ENCODE measurements around the gene CHST1. TPM values are rescaled to one million over a fixed set of nuclear protein-coding genes. Genes with fewer than 3 reads are reported as not detected.

Gene CHST1
- polyA plus RNA-seq, 1 experiment: 0.04 TPM

- H3K4me3 ChIP-seq (ENCODE audit: low read depth, low read length): no peak overlapping the region
- TF ChIP-seq, protein P1, sequence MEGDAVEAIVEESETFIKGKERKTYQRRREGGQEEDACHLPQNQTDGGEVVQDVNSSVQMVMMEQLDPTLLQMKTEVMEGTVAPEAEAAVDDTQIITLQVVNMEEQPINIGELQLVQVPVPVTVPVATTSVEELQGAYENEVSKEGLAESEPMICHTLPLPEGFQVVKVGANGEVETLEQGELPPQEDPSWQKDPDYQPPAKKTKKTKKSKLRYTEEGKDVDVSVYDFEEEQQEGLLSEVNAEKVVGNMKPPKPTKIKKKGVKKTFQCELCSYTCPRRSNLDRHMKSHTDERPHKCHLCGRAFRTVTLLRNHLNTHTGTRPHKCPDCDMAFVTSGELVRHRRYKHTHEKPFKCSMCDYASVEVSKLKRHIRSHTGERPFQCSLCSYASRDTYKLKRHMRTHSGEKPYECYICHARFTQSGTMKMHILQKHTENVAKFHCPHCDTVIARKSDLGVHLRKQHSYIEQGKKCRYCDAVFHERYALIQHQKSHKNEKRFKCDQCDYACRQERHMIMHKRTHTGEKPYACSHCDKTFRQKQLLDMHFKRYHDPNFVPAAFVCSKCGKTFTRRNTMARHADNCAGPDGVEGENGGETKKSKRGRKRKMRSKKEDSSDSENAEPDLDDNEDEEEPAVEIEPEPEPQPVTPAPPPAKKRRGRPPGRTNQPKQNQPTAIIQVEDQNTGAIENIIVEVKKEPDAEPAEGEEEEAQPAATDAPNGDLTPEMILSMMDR (IDR thresholded peaks at IDR 0.05; ENCODE audit: insufficient read depth, low read depth, low read length): no peak
- no peak for DNase-seq (ENCODE audit: low read depth)
- H3K27me3 ChIP-seq (ENCODE audit: control insufficient read depth, insufficient read depth, low read length): peaks cover 3% of the 10 kb centered on the region; the same call in 1 of the 2 replicates
- H3K36me3 ChIP-seq (ENCODE audit: control insufficient read depth, insufficient read depth, low read length): no peaks in the 10 kb centered on the region
- POLR2A ChIA-PET: no interaction called here
- CTCF ChIA-PET: interaction anchor here (1.2 kb wide), 1 partner anchor 24 kb away, joined by 3 read pairs; no protein-coding TSS in a partner anchor
These were observed 13.6 kb upstream of the CHST1 start for GRCh38 chr11:45678976-45679375.

GRCh38 chr11:45677770-45678512 lies 12.5 kb upstream of the CHST1 start:
- Histone ChIP-seq H3K36me3 (ENCODE audit: control insufficient read depth, insufficient read depth, low read length) (no peaks in the 10 kb centered on the region), H3K4me3 (ENCODE audit: low read depth, low read length) (no peak overlapping the region), H3K27me3 (ENCODE audit: control insufficient read depth, insufficient read depth, low read length) (no peaks in the 10 kb centered on the region; the same call in 1 of the 2 replicates)
- ChIA-PET CTCF (interaction anchor here (1.3 kb wide), 1 partner anchor 22 kb away, joined by 3 read pairs; no protein-coding TSS in a partner anchor), POLR2A (no interaction called here)
- DNase-seq (ENCODE audit: low read depth): no peak
- TF ChIP-seq, protein P1 (IDR thresholded peaks at IDR 0.05; ENCODE audit: insufficient read depth, low read depth, low read length): no peak

- ChIA-PET CTCF (no interaction called here), POLR2A (no interaction called here)
- no peak for DNase-seq (ENCODE audit: low read depth)
- Histone ChIP-seq H3K4me3 (ENCODE audit: low read depth, low read length) (no peak overlapping the region), H3K36me3 (ENCODE audit: control insufficient read depth, insufficient read depth, low read length) (no peaks in the 10 kb centered on the region), H3K27me3 (ENCODE audit: control insufficient read depth, insufficient read depth, low read length) (no peaks in the 10 kb centered on the region; the same call in 1 of the 2 replicates)
- TF ChIP-seq, protein P1 (IDR thresholded peaks at IDR 0.05; ENCODE audit: insufficient read depth, low read depth, low read length): no peak
These were observed 11.2 kb upstream of the CHST1 start for GRCh38 chr11:45676522-45677095.

- H3K4me3 ChIP-seq (ENCODE audit: low read depth, low read length): no peak overlapping the region
- no peak for DNase-seq (ENCODE audit: low read depth)
- POLR2A ChIA-PET: no interaction called here
- no peaks in the 10 kb centered on the region; the same call in none of the 2 replicates for H3K27me3 ChIP-seq (ENCODE audit: control insufficient read depth, insufficient read depth, low read length)
- H3K36me3 ChIP-seq (ENCODE audit: control insufficient read depth, insufficient read depth, low read length): no peaks in the 10 kb centered on the region
- TF ChIP-seq, protein P1 (IDR thresholded peaks at IDR 0.05; ENCODE audit: insufficient read depth, low read depth, low read length): no peak
- CTCF ChIA-PET: no interaction called here
These were observed 10.2 kb upstream of the CHST1 start for GRCh38 chr11:45675646-45676045.

- Histone ChIP-seq H3K4me3 (ENCODE audit: low read depth, low read length) (no peak overlapping the region), H3K27me3 (ENCODE audit: control insufficient read depth, insufficient read depth, low read length) (no peaks in the 10 kb centered on the region; the same call in none of the 2 replicates), H3K36me3 (ENCODE audit: control insufficient read depth, insufficient read depth, low read length) (no peaks in the 10 kb centered on the region)
- TF ChIP-seq, protein P1 (IDR thresholded peaks at IDR 0.05; ENCODE audit: insufficient read depth, low read depth, low read length): no peak
- CTCF ChIA-PET: interaction anchor here (1.0 kb wide), 1 partner anchor 17 kb away, joined by 3 read pairs; no protein-coding TSS in a partner anchor
- POLR2A ChIA-PET: no interaction called here
- DNase-seq (ENCODE audit: low read depth): no peak
These were observed 9.2 kb upstream of the CHST1 start for GRCh38 chr11:45674481-45675190.

All from BJ (cell line).